GM18519 (cell line): ENCODE measurements around the gene SCTR.

ENCODE experiments used
- ATAC-seq: cut with Tn5 transposase; IDR thresholded peaks from one replicate; pipeline ENCODE4 v1.9.1; 2021; ENCODE audit warnings: mild to moderate bottlenecking, moderate library complexity; ENCODE audit not compliant: unreplicated experiment, low FRiP score

The SCTR gene

GRCh38 chr2:119432851-119433522, 91.3 kb downstream of the SCTR start:
- ATAC-seq, result no peak

- ATAC-seq, result no peak
Observed at GRCh38 chr2:119431976-119432850, 92.1 kb downstream of the SCTR start.

GRCh38 chr2:119431155-119431975, 92.9 kb downstream of the SCTR start, which contains the start of gene TMEM37:
TSS of gene TMEM37 (plus strand) at chr2:119431854. CDS start at chr2:119431904, 50 bp downstream.
- ATAC-seq, result peak; percentile 53

- ATAC-seq, result no peak
Observed at GRCh38 chr2:119430023-119430498, 94.2 kb downstream of the SCTR start.

GRCh38 chr2:119429225-119429981, 94.9 kb downstream of the SCTR start:
- no peak for ATAC-seq

- ATAC-seq, result no peak
Observed at GRCh38 chr2:119428488-119429224, 95.6 kb downstream of the SCTR start.

GRCh38 chr2:119427756-119428155, 96.5 kb downstream of the SCTR start:
- no peak for ATAC-seq

GRCh38 chr2:119426801-119427395, 97.4 kb downstream of the SCTR start:
- ATAC-seq, result no peak

- ATAC-seq, result no peak
Observed at GRCh38 chr2:119426396-119426675, 97.9 kb downstream of the SCTR start.

GRCh38 chr2:119425620-119426395, 98.5 kb downstream of the SCTR start:
- ATAC-seq, result no peak

- no peak for ATAC-seq
Observed at GRCh38 chr2:119425119-119425405, 99.2 kb downstream of the SCTR start.

- no peak for ATAC-seq
Observed at GRCh38 chr2:119424284-119425118, 99.8 kb downstream of the SCTR start.

- ATAC-seq, result no peak
Observed at GRCh38 chr2:119423811-119424210, 100.5 kb downstream of the SCTR start.

- ATAC-seq, result no peak
Observed at GRCh38 chr2:119423108-119423444, 101.2 kb downstream of the SCTR start.

- ATAC-seq, result no peak
Observed at GRCh38 chr2:119422360-119423107, 101.7 kb downstream of the SCTR start.

- no peak for ATAC-seq
Observed at GRCh38 chr2:119421741-119422140, 102.5 kb downstream of the SCTR start.

- no peak for ATAC-seq
Observed at GRCh38 chr2:119421304-119421703, 103.0 kb downstream of the SCTR start.
